HepG2 (cell line): ENCODE results near the gene AP1M1. TPM values are rescaled to one million over a fixed set of nuclear protein-coding genes. Genes with fewer than 3 reads are reported as not detected.

ENCODE experiments used
- ATAC-seq: fragments of 200-7000 bp; cut with Tn5 transposase; 3 replicates; pipeline ENCODE4 v1.9.1; 2020; ENCODE audit warnings: mild to moderate bottlenecking, moderate library complexity
- BruUV-seq: library from RNA; stranded (reverse); fragments of 400-500 nt; replicated peaks from 2 replicates; lab custom pipeline; 2021; lab: Mats Ljungman, UMichigan
- CTCF ChIA-PET: fragments of 300-600 bp; formaldehyde crosslinking; extraction: SDS; loops from one replicate; lab custom pipeline; 2021; ENCODE audit warnings: low total read pairs, inconsistent platforms, low intra/inter-chr PET ratio; lab: Yijun Ruan, JAX
- POLR2A ChIA-PET: fragments of 350-600 bp; sonication (Branson Sonifier 250); formaldehyde crosslinking; loops from one replicate; lab custom pipeline; 2020; ENCODE audit warnings: antibody characterized with exemption, inconsistent platforms; lab: Yijun Ruan, JAX
- DNase-seq: peaks from one replicate; pipeline ENCODE4 v3.0.0-alpha.2; 2015; ENCODE audit warnings: low spot score
- FAIRE-seq: peaks from 3 replicates; lab custom pipeline; 2011; peaks lifted over from hg19 to GRCh38; lab: Jason Lieb, UNC
- H2AFZ ChIP-seq: one replicate; pipeline ENCODE4 v1.6.1; 2011; ENCODE audit warnings: low read length, inconsistent platforms
- H3K27ac ChIP-seq: fragments of 300-600 bp; 3 replicates; pipeline ENCODE4 v1.8.0; 2011; ENCODE audit warnings: mixed run types, mild to moderate bottlenecking, mixed read lengths, low read length, inconsistent platforms; ENCODE audit not compliant: insufficient read depth; ENCODE audit errors: extremely low read length
- H3K27me3 ChIP-seq, 2 experiments: fragments of 200-600 bp in 1 of 2; 2 replicates in 1 of 2; 3 replicates in 1 of 2; pipeline versions ENCODE4 v1.6.0 to v1.8.0; 2011; ENCODE audit warnings: low read length in 2 of 2, mild to moderate bottlenecking in 2 of 2, moderate library complexity in 2 of 2, inconsistent platforms in 1 of 2; ENCODE audit not compliant: insufficient read depth in 2 of 2, control insufficient read depth in 1 of 2
- H3K36me3 ChIP-seq, 2 experiments: fragments of 200-600 bp in 1 of 2; replicated peaks in 1 of 2; 2 replicates in 1 of 2; 3 replicates in 1 of 2; pipeline versions ENCODE4 v1.5.1 to v1.8.0; 2011; ENCODE audit warnings: low read length in 2 of 2, inconsistent platforms in 1 of 2; ENCODE audit not compliant: insufficient read depth in 2 of 2, control insufficient read depth in 1 of 2
- H3K4me1 ChIP-seq: 2 replicates; pipeline ENCODE4 v1.5.1; 2012; ENCODE audit warnings: low read length, inconsistent platforms; ENCODE audit not compliant: insufficient read depth
- H3K4me2 ChIP-seq: 2 replicates; pipeline ENCODE4 v1.6.0; 2011; ENCODE audit warnings: low read depth, low read length, inconsistent platforms
- H3K4me3 ChIP-seq, 3 experiments: fragments of 200-600 bp in 1 of 3; sonication (generic), shearing (Covaris generic) in 1 of 3; replicated peaks in 1 of 3; 2 replicates each; pipeline ENCODE4 v1.5.1; 2011 to 2016; ENCODE audit warnings: low read length in 3 of 3, inconsistent platforms in 2 of 3, low read depth in 2 of 3, mild to moderate bottlenecking in 2 of 3, control low read depth in 1 of 3, mixed read lengths in 1 of 3; ENCODE audit not compliant: insufficient read depth in 1 of 3
- H3K79me2 ChIP-seq: one replicate; pipeline ENCODE4 v1.6.1; 2011; ENCODE audit warnings: low read length, inconsistent platforms; ENCODE audit not compliant: insufficient read depth
- H3K9ac ChIP-seq: 2 replicates; pipeline ENCODE4 v1.6.0; 2011; ENCODE audit warnings: mild to moderate bottlenecking, low read depth, low read length, inconsistent platforms; ENCODE audit not compliant: insufficient read depth
- H3K9me3 ChIP-seq: 2 replicates; pipeline ENCODE4 v1.5.1; 2012; ENCODE audit warnings: mild to moderate bottlenecking, low read length
- H4K20me1 ChIP-seq: 2 replicates; pipeline ENCODE4 v1.6.0; 2011; ENCODE audit warnings: inconsistent platforms, mild to moderate bottlenecking, low read length, moderate library complexity; ENCODE audit not compliant: insufficient read depth
- JARID2 ChIP-seq: sonication (generic); formaldehyde crosslinking; IDR thresholded peaks from 2 replicates; pipeline ENCODE4 v1.8.1; 2023; ENCODE audit warnings: missing genetic modification reagents, inconsistent platforms; ENCODE audit not compliant: insufficient replicate concordance
- WGBS: methylation state at CpG from one replicate; pipeline ENCODE4 v1.1.6; 2017; ENCODE audit warnings: low lambda C conversion rate; 5-methylcytosine and 5-hydroxymethylcytosine counted together
- in situ Hi-C: cut with HindIII; loops from 2 replicates; pipeline ENCODE4 v1.10.0; 2017; ENCODE audit warnings: low pct_unique_long_range_greater_than_20kb; ENCODE audit not compliant: extremely low pct_ligation_motif_present
- intact Hi-C: fragments of 100-400 bp; cut with micrococcal nuclease; formaldehyde crosslinking; loops from one replicate; pipeline ENCODE4 v1.10.0; 2022; ENCODE audit not compliant: unreplicated experiment
- polyA plus RNA-seq, 8 experiments: library from polyadenylated mRNA; depleted of rRNA in 3 of 8; stranded (reverse) in 7 of 8; unstranded in 1 of 8; fragments of >200 nt; fragmentation: Illumina TruSeq in 4 of 8; extraction: Trizol in 4 of 8; gene quantifications; 2 replicates each; pipeline versions ENCODE4 v1.2.1 to v1.2.3, GENCODE V29; 2011 to 2016; ENCODE audit warnings: low read depth in 4 of 8, missing spikeins in 1 of 8, mixed read lengths in 1 of 8; ENCODE audit not compliant: insufficient read depth in 1 of 8
- total RNA-seq, 5 experiments: library from RNA; depleted of rRNA; stranded (reverse); fragments of >200 nt; fragmentation: Illumina TruSeq; extraction: Trizol; gene quantifications; 2 replicates each; pipeline ENCODE4 v1.2.3, GENCODE V29; 2016; ENCODE audit warnings: low read depth in 1 of 5
- TF ChIP-seq, protein P1 (sequence below), 2 experiments: fragments of 450-650 bp in 1 of 2; sonication (generic) in 1 of 2; formaldehyde crosslinking in 1 of 2; IDR thresholded peaks; 2 replicates each; pipeline versions ENCODE4 v1.6.1 to v1.8.0; 2016 to 2022; ENCODE audit warnings: antibody characterized with exemption in 1 of 2, mild to moderate bottlenecking in 1 of 2, missing genetic modification reagents in 1 of 2

The AP1M1 gene
- total and polyA plus RNA-seq, 2 of the 13 experiments (the other 11 are each of a cell fraction or from before 2014, with no cell fraction given), result 34.4 to 46.1 TPM

DNA sequence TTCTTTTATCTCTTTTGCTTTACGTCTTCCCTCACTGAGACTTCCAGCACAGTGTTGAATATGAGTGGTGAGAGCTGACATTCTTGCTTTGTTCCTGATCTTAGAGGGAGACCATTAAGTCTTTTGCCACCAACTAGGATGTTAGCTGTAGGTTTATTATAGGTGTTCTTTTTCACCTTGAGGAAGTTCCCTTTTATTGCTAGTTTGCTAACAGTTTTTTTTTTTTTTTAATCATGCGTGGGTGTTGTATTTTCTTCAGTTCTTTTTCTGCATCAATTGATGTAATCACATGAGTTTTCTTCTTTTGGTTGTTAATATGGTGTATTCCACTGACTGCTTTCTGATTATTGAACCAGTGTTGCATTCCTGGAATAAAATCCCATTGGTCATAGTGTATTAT lies 21.1 kb downstream of the AP1M1 start:
- peaks cover 25% of the 10 kb centered on the region for H3K9me3 ChIP-seq
- in situ Hi-C loops, result no loop called here
- no peaks in the 10 kb centered on the region for H3K27me3 ChIP-seq
- no peak overlapping the region for H3K4me3 ChIP-seq
- no peak overlapping the region for H3K9ac ChIP-seq
- 94% methylated on average over 2 of the region's 2 CpGs for WGBS
- H3K79me2 ChIP-seq, result no peaks in the 10 kb centered on the region
- no peak for TF ChIP-seq JARID2 (CRISPR knock-in tag)
- TF ChIP-seq, protein P1, sequence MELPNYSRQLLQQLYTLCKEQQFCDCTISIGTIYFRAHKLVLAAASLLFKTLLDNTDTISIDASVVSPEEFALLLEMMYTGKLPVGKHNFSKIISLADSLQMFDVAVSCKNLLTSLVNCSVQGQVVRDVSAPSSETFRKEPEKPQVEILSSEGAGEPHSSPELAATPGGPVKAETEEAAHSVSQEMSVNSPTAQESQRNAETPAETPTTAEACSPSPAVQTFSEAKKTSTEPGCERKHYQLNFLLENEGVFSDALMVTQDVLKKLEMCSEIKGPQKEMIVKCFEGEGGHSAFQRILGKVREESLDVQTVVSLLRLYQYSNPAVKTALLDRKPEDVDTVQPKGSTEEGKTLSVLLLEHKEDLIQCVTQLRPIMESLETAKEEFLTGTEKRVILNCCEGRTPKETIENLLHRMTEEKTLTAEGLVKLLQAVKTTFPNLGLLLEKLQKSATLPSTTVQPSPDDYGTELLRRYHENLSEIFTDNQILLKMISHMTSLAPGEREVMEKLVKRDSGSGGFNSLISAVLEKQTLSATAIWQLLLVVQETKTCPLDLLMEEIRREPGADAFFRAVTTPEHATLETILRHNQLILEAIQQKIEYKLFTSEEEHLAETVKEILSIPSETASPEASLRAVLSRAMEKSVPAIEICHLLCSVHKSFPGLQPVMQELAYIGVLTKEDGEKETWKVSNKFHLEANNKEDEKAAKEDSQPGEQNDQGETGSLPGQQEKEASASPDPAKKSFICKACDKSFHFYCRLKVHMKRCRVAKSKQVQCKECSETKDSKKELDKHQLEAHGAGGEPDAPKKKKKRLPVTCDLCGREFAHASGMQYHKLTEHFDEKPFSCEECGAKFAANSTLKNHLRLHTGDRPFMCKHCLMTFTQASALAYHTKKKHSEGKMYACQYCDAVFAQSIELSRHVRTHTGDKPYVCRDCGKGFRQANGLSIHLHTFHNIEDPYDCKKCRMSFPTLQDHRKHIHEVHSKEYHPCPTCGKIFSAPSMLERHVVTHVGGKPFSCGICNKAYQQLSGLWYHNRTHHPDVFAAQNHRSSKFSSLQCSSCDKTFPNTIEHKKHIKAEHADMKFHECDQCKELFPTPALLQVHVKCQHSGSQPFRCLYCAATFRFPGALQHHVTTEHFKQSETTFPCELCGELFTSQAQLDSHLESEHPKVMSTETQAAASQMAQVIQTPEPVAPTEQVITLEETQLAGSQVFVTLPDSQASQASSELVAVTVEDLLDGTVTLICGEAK (IDR thresholded peaks at IDR 0.05), result no peak
- TF ChIP-seq, protein P1 (CRISPR knock-in tag; IDR thresholded peaks at IDR 0.05), result no peak
- no TSS peak for BruUV-seq
- H4K20me1 ChIP-seq, result no peaks in the 10 kb centered on the region
- H2AFZ ChIP-seq, result no peak overlapping the region
- no peak for DNase-seq
- H3K4me2 ChIP-seq, result no peak overlapping the region
- FAIRE-seq, result no peak
- ATAC-seq, result no peak
- intact Hi-C loops, result no loop called here
- POLR2A ChIA-PET, result no interaction called here
- no peak overlapping the region for H3K27ac ChIP-seq
- H3K36me3 ChIP-seq, result peaks cover 8 to 47% of the 10 kb centered on the region in 2 experiments; a peak in 4 of 5 replicates
- CTCF ChIA-PET, result no interaction called here
- no peaks in the 10 kb centered on the region for H3K4me1 ChIP-seq
